HG03095 (cell line): ENCODE data around the gene GLDN.
"Not testable (repeated sequence)": the region's sequence is repeated elsewhere in the genome, so short reads cannot be mapped to it uniquely, and the experiment has no call there.

Source experiments
- ATAC-seq: cut with Tn5 transposase; IDR thresholded peaks from one replicate; pipeline ENCODE4 v1.9.1; 2021; ENCODE audit warnings: moderate library complexity; ENCODE audit not compliant: unreplicated experiment

Gene GLDN

GRCh38 chr15:51443282-51443914 lies 101.9 kb downstream of the GLDN start:
- no peak for ATAC-seq

GRCh38 chr15:51444112-51444511 lies 102.7 kb downstream of the GLDN start:
- ATAC-seq = no peak

GRCh38 chr15:51444807-51445206 lies 103.4 kb downstream of the GLDN start:
- no peak for ATAC-seq

GRCh38 chr15:51446029-51446744 lies 104.7 kb downstream of the GLDN start:
- ATAC-seq = not testable (repeated sequence)

GRCh38 chr15:51447855-51448621 lies 106.6 kb downstream of the GLDN start:
- no peak for ATAC-seq

- no peak for ATAC-seq
These were observed 107.4 kb downstream of the GLDN start for GRCh38 chr15:51448622-51449399.

- no peak for ATAC-seq
These were observed 108.5 kb downstream of the GLDN start for GRCh38 chr15:51450001-51450400.
